NCI-H1048 (cell line): ENCODE measurements around the gene YARS1.

Experiments used
- DNase-seq: peaks from one replicate; lab custom pipeline; 2025; lab: John Stamatoyannopoulos, UW

Gene YARS1

DNA sequence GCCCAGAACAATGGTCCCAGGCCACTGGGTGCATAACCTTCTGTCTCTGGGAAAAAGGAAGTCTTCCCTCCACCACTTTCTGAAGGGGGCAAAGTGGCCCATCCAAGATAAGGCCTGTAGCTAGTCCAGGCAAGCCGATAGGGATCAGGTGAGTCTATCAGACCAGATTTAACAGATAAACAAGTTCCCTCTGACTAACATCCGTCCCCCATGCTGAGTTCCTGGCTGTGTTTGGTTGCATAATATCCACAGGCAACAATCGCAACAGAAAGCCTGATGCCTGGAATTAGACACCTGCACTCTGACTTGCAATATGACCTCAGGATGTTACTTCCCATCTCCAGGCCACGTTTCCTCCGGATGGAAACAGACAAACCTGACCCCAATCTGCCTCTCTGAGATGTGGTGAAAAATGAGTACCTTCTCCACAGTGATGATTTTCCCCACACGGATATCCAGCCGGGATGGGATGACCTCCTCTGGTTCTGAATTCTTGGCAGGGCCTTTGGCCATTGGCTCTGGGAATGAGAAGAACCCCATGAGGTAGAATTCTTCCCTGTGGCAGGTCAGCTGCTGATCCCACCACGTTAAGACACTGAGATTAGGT, 36.4 kb downstream of the YARS1 start:
- no peak for DNase-seq

DNA sequence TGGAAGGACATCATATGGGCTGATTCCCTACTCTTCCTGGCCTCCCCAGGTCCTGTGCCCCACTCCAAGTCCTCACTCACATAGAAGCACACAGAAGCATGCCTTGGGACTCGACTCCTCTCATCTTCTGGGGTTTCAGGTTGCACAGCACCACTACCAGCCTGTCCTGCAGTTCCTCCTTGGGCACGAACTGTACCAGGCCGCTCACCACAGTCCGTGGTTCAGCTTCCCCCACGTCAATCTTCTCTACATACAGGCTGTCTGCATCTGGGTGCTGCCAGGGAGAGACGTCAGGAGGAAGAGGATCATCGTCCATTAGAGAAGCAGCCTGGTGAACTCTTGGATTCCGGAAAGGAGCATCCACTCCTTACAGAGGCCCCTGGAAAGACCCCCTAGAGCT, 37.2 kb downstream of the YARS1 start:
- no peak for DNase-seq

DNA sequence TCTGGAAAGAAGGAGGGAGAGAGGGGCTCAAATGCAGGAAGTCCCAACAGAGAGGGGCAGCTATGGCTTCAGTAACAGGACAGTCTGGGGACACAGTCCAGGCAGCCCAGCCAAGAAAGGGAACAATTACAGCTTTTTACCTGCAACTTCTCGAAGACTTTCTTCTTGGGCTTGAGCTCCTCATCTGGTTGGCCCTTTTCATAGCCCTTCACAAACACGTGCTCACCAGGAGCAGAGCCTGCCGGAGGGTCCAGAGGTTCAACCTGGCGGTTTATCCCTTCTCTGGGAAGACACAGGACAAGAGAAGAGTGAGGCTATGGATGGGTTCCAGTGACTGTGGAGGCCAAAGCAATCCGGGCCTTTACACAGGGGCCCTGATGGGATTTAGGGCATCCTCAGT, 37.9 kb downstream of the YARS1 start:
- DNase-seq: no peak

DNA sequence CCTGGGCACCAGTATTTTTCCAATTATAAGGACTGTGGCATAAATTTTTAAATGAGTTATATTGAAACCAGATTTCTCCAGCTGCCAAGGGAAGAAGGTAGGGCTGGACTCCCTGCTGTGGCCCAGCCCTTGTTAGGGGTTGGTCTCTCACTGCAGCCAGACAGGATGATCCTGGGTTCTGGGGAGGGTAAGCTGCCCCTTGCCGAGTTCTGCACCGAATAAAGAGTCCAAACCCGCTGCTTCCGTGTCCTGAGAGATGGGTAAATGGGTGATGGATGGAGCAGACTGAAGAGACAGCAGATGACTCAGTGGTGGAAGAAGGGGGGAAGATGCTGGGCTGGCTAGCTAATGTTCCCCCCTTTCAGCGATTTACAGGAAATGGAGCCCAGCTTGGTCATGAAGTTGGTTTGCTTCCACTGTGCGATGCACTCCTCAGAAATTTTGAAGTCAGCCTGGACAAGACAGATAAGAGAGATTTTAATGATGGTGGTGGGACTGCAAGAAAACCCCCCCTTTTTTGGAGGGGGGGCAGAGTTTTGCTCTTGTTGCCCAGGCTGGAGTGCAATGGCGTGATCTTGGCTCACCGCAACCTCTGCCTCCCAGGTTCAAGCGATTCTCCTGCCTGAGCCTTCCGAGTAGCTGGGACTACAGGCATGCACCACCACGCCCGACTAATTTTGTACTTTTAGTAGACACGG, 41.4 kb downstream of the YARS1 start:
- no peak for DNase-seq

DNA sequence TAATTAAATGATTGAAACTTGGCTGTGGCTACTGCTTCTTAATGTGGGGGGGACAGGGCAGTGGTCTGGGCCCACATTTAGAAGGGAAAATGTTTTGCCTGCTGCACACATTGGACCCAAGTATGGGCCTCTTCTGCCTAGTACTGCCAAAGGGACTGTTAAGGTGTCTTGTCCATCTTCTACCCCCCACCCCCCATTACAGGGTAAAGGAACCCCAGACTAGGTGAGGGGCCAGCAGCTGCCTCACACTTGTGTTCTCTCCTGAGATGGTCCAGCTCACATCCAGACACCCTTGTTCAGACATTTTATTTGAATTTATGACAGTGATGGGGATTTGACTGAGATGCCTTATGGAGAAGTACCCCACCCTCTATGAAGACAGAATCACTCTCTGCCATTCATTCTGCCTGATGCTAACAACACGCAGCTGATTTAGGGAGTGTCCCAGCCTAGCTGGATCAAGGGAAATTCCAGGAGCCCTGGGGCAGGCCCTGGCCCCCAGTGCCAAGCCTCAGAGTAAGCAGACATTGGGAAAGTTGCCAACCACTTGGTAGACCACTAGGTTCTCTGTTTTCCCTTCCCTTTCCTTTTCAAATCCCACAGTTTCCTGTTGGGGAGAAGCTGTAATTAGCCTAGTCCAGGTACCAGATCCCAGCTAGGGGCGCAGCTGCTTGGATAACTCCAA, 42.1 kb downstream of the YARS1 start:
- no peak for DNase-seq

DNA sequence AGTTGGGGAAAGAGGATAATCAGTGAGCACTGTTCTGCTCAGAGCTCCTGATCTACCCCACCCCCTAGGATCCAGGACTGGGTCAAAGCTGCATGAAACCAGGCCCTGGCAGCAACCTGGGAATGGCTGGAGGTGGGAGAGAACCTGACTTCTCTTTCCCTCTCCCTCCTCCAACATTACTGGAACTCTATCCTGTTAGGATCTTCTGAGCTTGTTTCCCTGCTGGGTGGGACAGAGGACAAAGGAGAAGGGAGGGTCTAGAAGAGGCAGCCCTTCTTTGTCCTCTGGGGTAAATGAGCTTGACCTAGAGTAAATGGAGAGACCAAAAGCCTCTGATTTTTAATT, 42.7 kb downstream of the YARS1 start:
- no peak for DNase-seq

DNA sequence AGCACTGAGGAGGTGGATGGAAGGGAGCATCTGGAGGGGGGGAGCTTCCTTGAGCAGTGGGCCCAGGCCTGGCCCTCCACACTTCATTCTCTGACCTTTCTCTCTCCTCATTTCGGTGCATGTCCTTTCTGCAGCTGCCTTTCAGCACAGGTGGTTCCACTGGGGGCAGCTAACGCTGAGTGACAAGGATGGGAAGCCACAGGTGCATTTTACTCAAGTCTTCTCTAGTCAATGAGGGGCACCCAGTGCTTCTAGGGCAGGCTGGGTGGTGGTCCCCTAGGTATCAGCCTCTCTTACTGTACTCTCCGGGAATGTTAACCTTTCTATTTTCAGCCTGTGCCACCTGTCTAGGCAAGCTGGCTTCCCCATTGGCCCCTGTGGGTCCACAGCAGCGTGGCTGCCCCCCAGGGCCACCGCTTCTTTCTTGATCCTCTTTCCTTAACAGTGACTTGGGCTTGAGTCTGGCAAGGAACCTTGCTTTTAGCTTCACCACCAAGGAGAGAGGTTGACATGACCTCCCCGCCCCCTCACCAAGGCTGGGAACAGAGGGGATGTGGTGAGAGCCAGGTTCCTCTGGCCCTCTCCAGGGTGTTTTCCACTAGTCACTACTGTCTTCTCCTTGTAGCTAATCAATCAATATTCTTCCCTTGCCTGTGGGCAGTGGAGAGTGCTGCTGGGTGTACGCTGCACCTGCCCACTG, 43.2 kb downstream of the YARS1 start:
- DNase-seq: no peak

DNA sequence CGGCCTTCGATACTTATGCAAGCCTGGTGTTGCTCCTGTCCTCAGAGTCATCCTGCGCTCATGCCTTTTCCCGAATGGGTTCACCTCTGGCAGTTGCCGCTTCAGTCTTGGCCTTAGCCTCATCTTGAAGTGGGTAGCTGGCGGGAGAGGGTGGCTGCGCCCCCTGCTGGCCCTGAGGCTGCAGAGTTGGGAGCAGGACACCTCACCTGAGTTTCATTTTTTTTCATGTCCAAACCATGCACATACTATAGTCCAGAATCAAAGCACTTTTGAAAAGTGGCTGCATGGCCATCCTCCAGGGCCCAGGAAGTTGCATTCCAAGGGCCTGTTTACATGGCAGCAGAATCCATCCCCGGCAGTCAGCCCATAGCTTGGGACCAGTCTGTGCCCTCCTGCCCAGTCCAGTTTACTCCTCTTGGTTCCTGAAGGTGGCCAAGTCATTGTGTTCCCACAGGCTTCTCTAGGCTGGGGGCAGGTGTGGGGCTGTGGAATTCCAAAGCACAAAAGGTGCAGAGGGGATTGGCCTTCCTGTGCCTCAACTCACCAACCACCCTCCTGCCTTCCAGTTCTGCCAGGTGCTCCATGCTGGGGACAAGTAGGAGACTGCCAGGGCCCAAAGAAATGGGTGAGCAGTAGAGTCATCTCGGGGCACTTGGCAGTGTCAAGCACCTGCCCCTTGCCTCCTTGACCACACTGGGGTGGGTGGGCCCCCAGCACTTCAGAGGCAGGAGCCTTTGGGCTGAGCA, 44.0 kb downstream of the YARS1 start:
- DNase-seq: no peak

DNA sequence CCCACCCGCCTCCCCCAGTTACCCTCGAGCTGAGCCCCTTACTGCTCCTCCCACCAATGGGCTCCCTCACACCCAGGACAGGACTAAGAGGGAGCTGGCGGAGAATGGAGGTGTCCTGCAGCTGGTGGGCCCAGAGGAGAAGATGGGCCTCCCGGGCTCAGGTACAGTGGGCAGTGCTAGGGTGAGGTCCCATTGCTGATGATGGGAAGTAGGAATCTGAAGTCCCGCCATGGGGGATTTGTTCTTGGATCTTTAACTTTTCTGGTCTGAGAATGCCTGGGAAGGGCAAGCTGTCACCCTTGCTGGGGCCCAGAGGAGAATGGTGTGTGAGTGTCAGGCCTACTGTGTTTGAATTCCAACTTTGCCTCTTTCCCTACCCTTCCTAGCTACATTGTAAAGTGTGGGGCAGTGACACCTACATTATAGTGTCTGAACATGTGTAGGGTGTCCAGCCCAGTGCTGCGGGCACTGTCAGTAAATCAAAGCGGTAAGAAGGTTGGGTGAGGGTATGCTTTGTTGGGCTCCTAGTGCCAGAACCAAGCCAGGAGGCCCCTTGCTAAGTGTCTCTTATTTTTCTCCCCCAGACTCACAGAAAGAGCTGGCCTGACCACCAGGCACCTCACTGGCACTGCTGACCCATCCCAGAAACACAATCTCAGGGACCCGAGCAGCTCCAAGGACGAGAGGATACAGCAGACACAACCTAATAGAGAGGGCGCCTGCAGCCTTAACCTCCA, 44.7 kb downstream of the YARS1 start:
- no peak for DNase-seq

DNA sequence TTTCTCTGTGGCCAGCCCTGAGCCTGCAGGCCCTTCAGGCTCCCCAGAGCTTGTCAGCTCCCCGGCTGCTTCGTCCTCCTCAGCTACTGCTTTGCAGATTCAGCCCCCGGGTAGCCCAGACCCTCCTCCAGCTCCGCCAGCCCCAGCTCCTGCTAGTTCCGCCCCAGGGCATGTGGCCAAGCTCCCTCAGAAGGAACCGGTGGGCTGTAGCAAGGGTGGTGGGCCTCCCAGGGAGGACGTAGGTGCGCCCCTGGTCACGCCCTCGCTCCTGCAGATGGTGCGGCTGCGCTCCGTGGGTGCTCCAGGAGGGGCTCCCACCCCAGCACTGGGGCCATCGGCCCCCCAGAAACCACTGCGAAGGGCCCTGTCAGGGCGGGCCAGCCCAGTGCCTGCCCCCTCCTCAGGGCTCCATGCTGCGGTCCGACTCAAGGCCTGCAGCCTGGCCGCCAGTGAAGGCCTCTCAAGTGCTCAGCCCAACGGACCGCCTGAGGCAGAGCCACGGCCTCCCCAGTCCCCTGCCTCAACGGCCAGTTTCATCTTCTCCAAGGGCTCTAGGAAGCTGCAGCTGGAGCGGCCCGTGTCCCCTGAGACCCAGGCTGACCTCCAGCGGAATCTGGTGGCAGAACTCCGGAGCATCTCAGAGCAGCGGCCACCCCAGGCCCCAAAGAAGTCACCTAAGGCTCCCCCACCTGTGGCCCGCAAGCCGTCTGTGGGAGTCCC, 45.4 kb downstream of the YARS1 start:
- DNase-seq: no peak

DNA sequence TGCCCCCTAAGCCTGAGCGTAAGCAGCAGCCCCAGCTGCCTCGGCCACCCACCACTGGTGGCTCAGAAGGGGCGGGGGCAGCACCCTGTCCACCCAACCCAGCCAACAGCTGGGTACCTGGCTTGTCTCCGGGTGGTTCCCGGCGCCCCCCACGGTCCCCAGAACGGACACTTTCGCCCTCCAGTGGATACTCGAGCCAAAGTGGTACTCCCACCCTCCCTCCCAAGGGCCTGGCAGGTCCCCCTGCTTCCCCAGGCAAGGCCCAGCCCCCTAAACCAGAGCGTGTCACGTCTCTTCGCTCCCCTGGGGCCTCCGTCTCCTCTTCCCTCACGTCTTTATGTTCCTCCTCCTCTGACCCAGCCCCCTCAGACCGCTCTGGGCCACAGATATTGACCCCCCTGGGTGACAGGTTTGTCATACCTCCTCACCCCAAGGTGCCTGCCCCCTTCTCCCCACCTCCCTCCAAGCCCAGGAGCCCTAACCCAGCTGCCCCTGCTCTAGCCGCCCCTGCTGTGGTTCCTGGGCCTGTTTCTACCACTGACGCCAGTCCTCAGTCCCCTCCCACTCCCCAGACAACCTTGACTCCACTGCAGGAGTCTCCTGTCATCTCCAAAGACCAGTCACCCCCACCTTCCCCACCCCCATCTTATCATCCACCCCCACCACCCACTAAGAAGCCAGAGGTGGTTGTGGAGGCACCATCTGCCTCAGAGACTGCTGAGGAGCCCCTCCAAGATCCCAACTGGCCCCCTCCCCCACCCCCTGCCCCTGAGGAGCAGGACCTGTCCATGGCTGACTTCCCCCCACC, 46.2 kb downstream of the YARS1 start:
- DNase-seq: no peak

DNA sequence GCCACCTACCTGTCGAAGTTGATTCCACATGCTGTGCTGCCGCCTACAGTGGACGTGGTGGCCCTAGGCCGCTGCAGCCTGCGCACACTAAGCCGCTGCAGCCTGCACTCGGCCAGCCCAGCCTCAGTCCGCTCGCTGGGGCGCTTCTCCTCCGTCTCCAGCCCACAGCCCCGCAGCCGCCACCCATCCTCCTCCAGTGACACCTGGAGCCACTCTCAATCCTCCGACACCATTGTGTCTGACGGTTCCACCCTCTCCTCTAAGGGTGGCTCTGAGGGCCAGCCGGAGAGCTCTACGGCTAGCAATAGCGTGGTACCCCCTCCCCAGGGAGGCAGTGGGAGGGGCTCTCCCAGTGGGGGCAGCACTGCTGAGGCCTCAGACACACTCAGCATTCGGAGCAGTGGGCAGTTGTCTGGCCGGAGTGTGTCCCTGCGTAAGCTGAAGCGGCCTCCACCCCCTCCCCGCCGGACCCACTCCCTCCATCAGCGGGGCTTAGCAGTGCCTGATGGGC, 46.9 kb downstream of the YARS1 start:
- DNase-seq: no peak

DNA sequence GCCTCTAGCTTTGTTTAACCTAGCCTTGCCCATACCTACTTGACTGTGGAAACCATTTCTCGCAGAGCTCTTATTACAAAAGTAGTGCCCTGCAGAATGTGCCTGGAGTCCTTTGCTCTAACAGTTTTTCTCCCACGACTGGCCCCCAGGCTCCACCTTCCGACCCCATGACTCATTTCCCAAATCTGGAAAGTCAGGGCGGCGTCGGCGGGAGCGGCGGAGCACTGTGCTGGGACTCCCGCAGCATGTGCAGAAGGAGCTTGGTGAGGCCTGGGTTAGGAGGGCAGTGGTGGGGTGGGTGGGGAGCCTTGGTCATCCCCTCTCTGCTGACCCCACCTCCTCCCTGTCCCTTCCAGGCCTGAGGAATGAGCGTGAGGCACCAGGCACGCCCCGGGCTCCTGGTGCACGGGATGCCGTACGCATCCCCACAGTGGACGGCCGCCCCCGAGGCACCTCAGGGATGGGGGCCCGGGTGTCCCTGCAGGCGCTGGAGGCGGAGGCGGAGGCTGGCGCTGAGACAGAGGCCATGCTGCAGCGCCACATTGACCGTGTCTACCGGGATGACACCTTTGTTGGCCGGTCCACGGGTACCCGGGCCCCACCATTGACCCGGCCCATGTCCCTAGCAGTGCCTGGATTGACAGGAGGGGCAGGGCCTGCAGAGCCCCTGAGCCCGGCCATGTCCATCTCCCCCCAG, 47.5 kb downstream of the YARS1 start:
- DNase-seq: no peak

DNA sequence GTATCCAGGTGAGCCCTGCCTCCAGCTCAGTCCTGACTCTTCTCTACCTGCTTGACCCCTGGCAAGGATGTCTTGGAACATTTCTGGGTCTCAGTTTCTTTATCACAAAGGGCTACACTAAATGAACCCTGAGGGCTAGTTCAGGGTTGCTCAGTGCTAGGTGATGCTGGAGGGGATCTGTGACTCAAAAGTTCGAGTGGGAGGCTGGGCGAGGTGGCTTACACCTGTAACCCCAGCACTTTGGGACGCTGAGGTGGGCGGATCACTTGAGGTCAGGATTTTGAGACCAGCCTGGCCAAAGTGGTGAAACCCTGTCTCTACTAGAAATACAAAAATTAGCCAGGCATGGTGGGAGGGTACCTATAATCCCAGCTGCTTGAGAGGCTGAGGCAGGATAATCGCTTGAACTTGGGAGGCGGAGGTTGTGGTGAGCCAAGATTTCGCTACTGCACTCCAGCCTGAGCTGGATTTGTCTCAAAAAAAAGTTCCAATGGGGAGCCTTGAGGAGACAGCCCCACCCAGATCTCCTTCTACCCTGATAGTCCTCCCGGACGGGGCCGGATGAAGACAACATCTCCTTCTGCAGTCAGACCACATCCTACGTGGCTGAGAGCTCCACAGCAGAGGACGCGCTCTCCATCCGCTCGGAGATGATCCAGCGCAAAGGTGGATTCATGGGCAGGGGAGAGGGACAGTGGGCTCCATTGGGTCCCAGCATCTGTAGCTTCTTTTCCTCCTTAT, 48.9 kb downstream of the YARS1 start:
- DNase-seq: no peak

DNA sequence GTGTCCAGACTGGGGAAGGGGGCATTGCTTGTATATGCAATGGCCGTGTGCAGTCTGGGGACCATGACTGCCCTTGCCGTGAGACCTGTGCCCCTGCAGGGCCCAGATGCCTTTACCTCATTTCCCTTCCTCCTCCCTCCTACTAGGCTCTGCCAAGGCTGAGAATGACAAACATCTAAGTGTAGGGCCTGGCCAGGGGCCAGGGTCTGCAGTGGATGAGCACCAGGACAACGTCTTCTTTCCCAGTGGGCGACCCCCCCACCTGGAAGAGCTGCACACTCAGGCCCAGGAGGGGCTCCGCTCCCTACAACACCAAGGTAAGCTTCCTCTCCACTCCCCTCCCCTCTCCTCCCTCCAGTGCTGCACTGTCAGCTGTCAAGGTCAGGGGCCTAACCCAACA, 49.5 kb downstream of the YARS1 start:
- no peak for DNase-seq

DNA sequence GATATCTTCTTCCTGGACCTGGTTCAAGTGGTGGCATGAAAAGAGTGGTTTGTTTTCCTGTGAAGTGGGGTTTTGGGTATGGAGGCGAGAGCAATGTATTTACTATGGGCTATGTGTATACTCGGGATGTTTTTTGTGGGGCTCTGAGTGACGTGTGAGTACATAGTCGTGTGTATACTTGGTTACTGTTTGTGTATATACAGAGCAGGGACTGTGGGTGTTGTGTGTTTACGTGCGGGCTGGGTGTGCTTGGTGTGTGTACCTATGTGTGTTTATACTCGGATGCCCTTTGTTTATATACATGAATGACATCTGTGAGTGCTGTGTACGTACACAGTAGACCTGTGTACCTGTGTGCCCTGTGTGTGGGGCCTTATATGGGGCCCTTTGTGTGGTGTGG, 50.0 kb downstream of the YARS1 start:
- no peak for DNase-seq

DNA sequence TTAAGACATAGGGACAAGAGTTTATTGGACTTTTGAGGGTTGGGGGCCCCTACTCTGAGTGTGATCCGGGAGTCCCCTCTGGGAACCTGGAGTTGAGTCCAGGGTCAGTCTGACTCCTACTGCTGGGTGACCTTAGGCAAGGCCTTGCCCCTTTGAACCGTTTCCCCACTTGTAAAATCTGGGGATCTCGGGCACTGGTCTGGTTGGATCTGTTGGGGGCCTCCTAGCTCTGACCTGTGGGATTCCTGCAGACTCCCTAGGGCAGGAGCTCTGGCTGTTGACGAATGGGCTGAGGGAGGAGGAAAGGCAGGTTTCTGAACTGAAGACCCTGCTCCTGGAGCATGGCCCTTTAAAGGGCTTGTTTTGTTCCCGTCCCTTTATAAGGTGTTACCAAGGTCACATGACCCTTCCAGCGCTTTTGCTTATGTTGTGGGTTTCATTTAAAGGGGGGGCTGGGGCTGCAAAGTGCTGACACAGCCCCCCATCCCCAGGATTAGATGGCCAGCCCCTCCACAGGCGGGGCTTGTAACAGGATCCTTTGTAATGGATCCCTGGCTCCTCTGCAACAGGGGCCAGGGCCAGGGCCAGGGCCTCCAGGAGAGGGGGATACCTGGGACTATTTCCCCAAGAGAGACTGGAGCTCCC, 50.7 kb downstream of the YARS1 start:
- DNase-seq: no peak
